IMR-90 (cell line): ENCODE measurements around the gene TINAGL1. TPM values are rescaled to one million over a fixed set of nuclear protein-coding genes. Genes with fewer than 3 reads are reported as not detected.

ENCODE experiments used
- ATAC-seq: fragments of 200-7000 bp; cut with Tn5 transposase; 2 replicates; pipeline ENCODE4 v1.9.1; 2020; ENCODE audit warnings: low read depth, mild to moderate bottlenecking, moderate library complexity
- BruUV-seq: library from RNA; stranded (reverse); fragments of 400-500 nt; replicated peaks from 2 replicates; lab custom pipeline; 2021; lab: Mats Ljungman, UMichigan
- CTCF ChIA-PET: fragments of 300-600 bp; formaldehyde crosslinking; extraction: SDS; loops from one replicate; lab custom pipeline; 2021; ENCODE audit warnings: antibody characterized with exemption; lab: Yijun Ruan, JAX
- POLR2A ChIA-PET: fragments of 300-600 bp; sonication (Branson Sonifier 250); formaldehyde crosslinking; loops from one replicate; lab custom pipeline; 2022; ENCODE audit warnings: antibody characterized with exemption; ENCODE audit not compliant: unreplicated experiment; lab: Charles Lee
- DNase-seq: peaks from one replicate; pipeline ENCODE4 v3.0.0; 2013
- H2AFZ ChIP-seq: replicated peaks from 2 replicates; pipeline ENCODE3; 2013; ENCODE audit warnings: low read length, mild to moderate bottlenecking; ENCODE audit not compliant: poor library complexity
- H2AK5ac ChIP-seq: 2 replicates; pipeline ENCODE4 v1.6.1; 2013; ENCODE audit warnings: low read depth, low read length, inconsistent platforms
- H2AK9ac ChIP-seq: replicated peaks from 2 replicates; pipeline ENCODE3; 2013; ENCODE audit warnings: mild to moderate bottlenecking, low read depth, low read length, moderate library complexity; ENCODE audit not compliant: poor library complexity
- H2BK120ac ChIP-seq: 2 replicates; pipeline ENCODE4 v1.6.1; 2013; ENCODE audit warnings: low read depth, low read length, inconsistent platforms
- H2BK15ac ChIP-seq: 3 replicates; pipeline ENCODE4 v1.6.1; 2013; ENCODE audit warnings: low read depth, low read length, inconsistent platforms
- H2BK20ac ChIP-seq: 2 replicates; pipeline ENCODE4 v1.6.1; 2013; ENCODE audit warnings: low read depth, mild to moderate bottlenecking, inconsistent platforms, low read length, moderate library complexity
- H2BK5ac ChIP-seq: 2 replicates; pipeline ENCODE4 v1.6.1; 2013; ENCODE audit warnings: mild to moderate bottlenecking, low read depth, low read length, inconsistent platforms; ENCODE audit not compliant: poor library complexity, severe bottlenecking
- H3K14ac ChIP-seq: replicated peaks from 2 replicates; pipeline ENCODE4 v1.6.1; 2013; ENCODE audit warnings: low read depth, low read length, inconsistent platforms
- H3K18ac ChIP-seq: 2 replicates; pipeline ENCODE4 v1.6.1; 2013; ENCODE audit warnings: low read depth, low read length, control low read depth
- H3K23ac ChIP-seq: 2 replicates; pipeline ENCODE4 v1.6.1; 2013; ENCODE audit warnings: low read depth, low read length, inconsistent platforms
- H3K27ac ChIP-seq: 2 replicates; pipeline ENCODE4 v1.5.1; 2013; ENCODE audit warnings: mild to moderate bottlenecking, control low read depth, low read length; ENCODE audit not compliant: insufficient read depth
- H3K27me3 ChIP-seq: 2 replicates; pipeline ENCODE4 v1.6.1; 2013; ENCODE audit warnings: low read length; ENCODE audit not compliant: control insufficient read depth, insufficient read depth
- H3K36me3 ChIP-seq: 2 replicates; pipeline ENCODE4 v1.6.1; 2013; ENCODE audit warnings: low read length, mixed read lengths; ENCODE audit not compliant: control insufficient read depth, insufficient read depth
- H3K4ac ChIP-seq: 2 replicates; pipeline ENCODE4 v1.6.1; 2013; ENCODE audit warnings: low read depth, low read length, inconsistent platforms
- H3K4me1 ChIP-seq: 2 replicates; pipeline ENCODE4 v1.6.1; 2013; ENCODE audit warnings: low read length, mixed read lengths; ENCODE audit not compliant: control insufficient read depth, insufficient read depth
- H3K4me2 ChIP-seq: 2 replicates; pipeline ENCODE4 v1.6.1; 2013; ENCODE audit warnings: low read depth, mild to moderate bottlenecking, control low read depth, low read length, moderate library complexity
- H3K4me3 ChIP-seq: 2 replicates; pipeline ENCODE4 v1.5.1; 2013; ENCODE audit warnings: low read depth, mild to moderate bottlenecking, control low read depth, low read length, moderate library complexity; ENCODE audit not compliant: insufficient read depth
- H3K56ac ChIP-seq: 2 replicates; pipeline ENCODE4 v1.6.1; 2013; ENCODE audit warnings: low read length, inconsistent platforms; ENCODE audit not compliant: insufficient read depth; ENCODE audit errors: extremely low read depth
- H3K79me1 ChIP-seq, 2 experiments: 2 replicates each; pipeline ENCODE4 v1.6.1; 2013; ENCODE audit warnings: low read length in 2 of 2, inconsistent platforms in 1 of 2, low read depth in 1 of 2
- H3K9ac ChIP-seq: 2 replicates; pipeline ENCODE4 v1.6.1; 2013; ENCODE audit warnings: low read depth, low read length, control low read depth
- H3K9me1 ChIP-seq: 2 replicates; pipeline ENCODE4 v1.6.1; 2013; ENCODE audit warnings: low read length, inconsistent platforms; ENCODE audit not compliant: insufficient read depth
- H3K9me3 ChIP-seq: 2 replicates; pipeline ENCODE4 v1.6.1; 2013; ENCODE audit warnings: low read length; ENCODE audit not compliant: control insufficient read depth, insufficient read depth
- H4K20me1 ChIP-seq: 2 replicates; pipeline ENCODE4 v1.6.1; 2013; ENCODE audit warnings: low read length, inconsistent platforms; ENCODE audit not compliant: insufficient read depth
- H4K5ac ChIP-seq: 2 replicates; pipeline ENCODE4 v1.6.1; 2013; ENCODE audit warnings: mild to moderate bottlenecking, low read depth, low read length, control low read depth
- H4K8ac ChIP-seq, 2 experiments: 2 replicates each; pipeline ENCODE4 v1.6.1; 2013; ENCODE audit warnings: low read depth in 2 of 2, low read length in 2 of 2, control low read depth in 1 of 2, inconsistent platforms in 1 of 2
- H4K91ac ChIP-seq: 2 replicates; pipeline ENCODE4 v1.6.1; 2013; ENCODE audit warnings: low read depth, low read length, inconsistent platforms; ENCODE audit not compliant: insufficient read depth
- MXI1 ChIP-seq: IDR thresholded peaks from 2 replicates; pipeline ENCODE4 v1.6.1; 2012; ENCODE audit warnings: low read depth, mild to moderate bottlenecking, low read length, moderate library complexity, borderline replicate concordance
- WGBS, 2 experiments: methylation state at CpG; one replicate each; pipeline versions ENCODE4 v1.1.5 to v1.1.7; 2013; ENCODE audit warnings: missing lambda C conversion rate in 2 of 2; ENCODE audit not compliant: insufficient read length in 1 of 2; ENCODE audit errors: extremely low coverage in 2 of 2; 5-methylcytosine and 5-hydroxymethylcytosine counted together
- dilution Hi-C: fragments of 300-500 bp; cut with HindIII; formaldehyde crosslinking; loops from one replicate; pipeline ENCODE4 v1.14.3; 2018; ENCODE audit warnings: low sequenced_read_pairs; ENCODE audit not compliant: unreplicated experiment
- in situ Hi-C: fragments of 300-500 bp; cut with MboI; formaldehyde crosslinking; loops from 3 replicates; pipeline ENCODE4 v1.14.3; 2019; ENCODE audit warnings: low sequenced_read_pairs, inconsistent platforms, mixed read lengths
- intact Hi-C: fragments of 100-400 bp; cut with micrococcal nuclease; formaldehyde crosslinking; loops from 2 replicates; pipeline ENCODE4 v1.10.0; 2022
- polyA plus RNA-seq, 3 experiments: library from polyadenylated mRNA; depleted of rRNA; stranded (reverse); fragments of >200 nt; gene quantifications; 2 replicates each; pipeline ENCODE4 v1.2.3, GENCODE V29; 2012; ENCODE audit warnings: low replicate concordance in 1 of 3
- total RNA-seq: library from RNA; depleted of rRNA; stranded (reverse); fragments of >200 nt; gene quantifications from 2 replicates; pipeline ENCODE4 v1.2.3, GENCODE V29; 2012

The TINAGL1 gene
- total and polyA plus RNA-seq, 2 of the 4 experiments (the other 2 are of a cell fraction): 0.54 to 1.5 TPM

- H3K36me3 ChIP-seq: no peaks in the 10 kb centered on the region
- DNase-seq: no peak
- H4K5ac ChIP-seq: no peak overlapping the region
- no peak overlapping the region for H2AFZ ChIP-seq
- peaks cover 18% of the 10 kb centered on the region for H3K9me3 ChIP-seq
- no peak overlapping the region for H2AK9ac ChIP-seq
- H3K79me1 ChIP-seq: no peaks in the 10 kb centered on the region
- no peak overlapping the region for H2BK15ac ChIP-seq
- peaks cover 5% of the 10 kb centered on the region for H3K4me1 ChIP-seq
- no peak overlapping the region for H3K14ac ChIP-seq
- H3K18ac ChIP-seq: no peak overlapping the region
- ATAC-seq: no peak
- H2AK5ac ChIP-seq: no peak overlapping the region
- TF ChIP-seq MXI1: no peak
- POLR2A ChIA-PET: no interaction called here
- H4K8ac ChIP-seq: no peak overlapping the region
- H3K27ac ChIP-seq: no peak overlapping the region
- no peaks in the 10 kb centered on the region for H3K9me1 ChIP-seq
- intact Hi-C loops (no loop called here), dilution Hi-C loops (no loop called here), in situ Hi-C loops (loop anchor here (10.0 kb wide), 1 partner anchor 361 kb away; no protein-coding TSS in a partner anchor)
- H4K91ac ChIP-seq: no peak overlapping the region
- CTCF ChIA-PET: no interaction called here
- H3K56ac ChIP-seq: no peak overlapping the region
- H3K23ac ChIP-seq: no peak overlapping the region
- BruUV-seq: no TSS peak
- peaks cover 27% of the 10 kb centered on the region for H3K27me3 ChIP-seq
- H3K4ac ChIP-seq: no peak overlapping the region
- 66% methylated on average over 4 of the region's 4 CpGs; no CpG with 5 or more reads in 1 of the 2 experiments for WGBS, 2 experiments
- H2BK120ac ChIP-seq: no peak overlapping the region
- peaks cover 8% of the 10 kb centered on the region; the same call in 1 of the 2 replicates for H4K20me1 ChIP-seq
- no peak overlapping the region for H3K4me3 ChIP-seq
- H2BK5ac ChIP-seq: no peak overlapping the region
- H3K4me2 ChIP-seq: no peak overlapping the region
- no peak overlapping the region for H3K9ac ChIP-seq
- no peak overlapping the region for H2BK20ac ChIP-seq
Measured at GRCh38 chr1:31545927-31546540, 30.3 kb upstream of the TINAGL1 start.
